Aorta (tissue), 5 donors: ENCODE measurements around the gene CCDC198. TPM values are rescaled to one million over a fixed set of nuclear protein-coding genes. Genes with fewer than 3 reads are reported as not detected.

Experiments
- ATAC-seq: fragments of 200-7000 bp; cut with Tn5 transposase; one replicate; pipeline ENCODE4 v1.9.1; 2022; ENCODE audit warnings: moderate library complexity; ENCODE audit not compliant: low FRiP score
- DNase-seq, 2 donors: peaks; one replicate each; pipeline ENCODE4 v3.0.0-alpha.2; 2020
- H3K27ac ChIP-seq, 2 donors: one replicate each; pipeline ENCODE4 v1.5.1; 2013; ENCODE audit warnings: low read length in 2 of 2, mild to moderate bottlenecking in 2 of 2, moderate library complexity in 2 of 2, control low read depth in 1 of 2, inconsistent platforms in 1 of 2, low read depth in 1 of 2
- H3K27me3 ChIP-seq, 2 donors: one replicate each; pipeline ENCODE4 v1.6.1; 2013; ENCODE audit warnings: control low read depth in 1 of 2, low read length in 1 of 2, mild to moderate bottlenecking in 1 of 2, moderate library complexity in 1 of 2; ENCODE audit not compliant: insufficient read depth in 2 of 2, control insufficient read depth in 1 of 2
- H3K36me3 ChIP-seq, 2 donors: one replicate each; pipeline ENCODE4 v1.6.1; 2013; ENCODE audit warnings: control low read depth in 1 of 2, low read length in 1 of 2, mild to moderate bottlenecking in 1 of 2; ENCODE audit not compliant: insufficient read depth in 2 of 2, control insufficient read depth in 1 of 2
- H3K4me1 ChIP-seq, 2 donors: one replicate each; pipeline ENCODE4 v1.6.1; 2013; ENCODE audit warnings: low read length in 2 of 2, control low read depth in 1 of 2, mild to moderate bottlenecking in 1 of 2, moderate library complexity in 1 of 2; ENCODE audit not compliant: insufficient read depth in 2 of 2, control insufficient read depth in 1 of 2
- H3K4me3 ChIP-seq, 2 donors: one replicate each; pipeline ENCODE4 v1.5.1; 2013; ENCODE audit warnings: low read length in 2 of 2, control low read depth in 1 of 2, mild to moderate bottlenecking in 1 of 2
- H3K9me3 ChIP-seq: one replicate; pipeline ENCODE4 v1.6.1; 2013; ENCODE audit warnings: mild to moderate bottlenecking, low read length; ENCODE audit not compliant: control insufficient read depth
- WGBS, 2 donors: extraction: QIAGEN DNeasy Blood & Tissue Kit; methylation state at CpG; one replicate each; pipeline ENCODE4 v1.1.7; 2013; 5-methylcytosine and 5-hydroxymethylcytosine counted together
- intact Hi-C, 2 donors: fragments of 100-400 bp; cut with DNase I; formaldehyde crosslinking; loops; one replicate each; pipeline versions ENCODE4 v1.14.2 to v1.15.0; 2022
- polyA plus RNA-seq, 2 donors: library from polyadenylated mRNA; stranded (reverse); fragments of 200-250 nt; gene quantifications; one replicate each; pipeline ENCODE4 v1.2.3, GENCODE V29; 2013
- total RNA-seq, 2 donors: library from RNA; stranded (reverse); fragmentation: NEBNext Ultra II Directional; extraction: Animal tissue kit (Norgen Biotek cat#: 25700); gene quantifications; one replicate each; pipeline ENCODE4 v1.2.1, GENCODE V29; 2021
- donor health status: healthy with polysubstance abuse.
- donor health status: Bipolar disorder and iron deficiency.
- donor health status: DM: no; HTN: no; CAD: no.
- donor health status: DM: no; HTN: no; CAD: no.
- donor health status: DM: yes; HTN: yes; CAD: no.

The CCDC198 gene
- total and polyA plus RNA-seq, 4 donors: not detected

DNA sequence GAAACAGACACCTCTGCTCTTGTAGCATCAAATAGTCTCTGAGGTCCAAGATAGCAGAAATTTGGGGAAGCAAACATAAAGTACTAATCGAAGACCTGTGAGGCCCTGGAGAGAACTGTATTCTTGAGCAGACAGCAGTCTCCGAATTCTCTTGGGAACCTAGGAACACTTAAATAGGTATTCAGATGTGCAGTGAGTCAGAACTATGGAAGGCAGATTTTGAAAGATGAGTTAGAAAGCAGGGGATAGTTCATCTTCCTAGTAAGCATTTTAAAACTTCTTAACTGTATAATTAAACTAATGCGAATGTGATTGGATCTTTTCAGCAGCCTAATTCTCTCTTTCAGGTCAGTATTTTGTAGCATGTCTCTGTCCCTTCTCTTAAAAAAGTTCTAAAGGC lies 72.7 kb downstream of the CCDC198 start:
- no peak for ATAC-seq
- Histone ChIP-seq H3K4me1 (no peaks in the 10 kb centered on the region), H3K27ac (no peak overlapping the region), H3K27me3 (no peaks in the 10 kb centered on the region), H3K36me3 (no peaks in the 10 kb centered on the region), H3K9me3 (no peaks in the 10 kb centered on the region), H3K4me3 (no peak overlapping the region)
- DNase-seq: no peak
- intact Hi-C loops: no loop called here
- WGBS, 2 donors: 90% methylated on average over 3 of the region's 3 CpGs

DNA sequence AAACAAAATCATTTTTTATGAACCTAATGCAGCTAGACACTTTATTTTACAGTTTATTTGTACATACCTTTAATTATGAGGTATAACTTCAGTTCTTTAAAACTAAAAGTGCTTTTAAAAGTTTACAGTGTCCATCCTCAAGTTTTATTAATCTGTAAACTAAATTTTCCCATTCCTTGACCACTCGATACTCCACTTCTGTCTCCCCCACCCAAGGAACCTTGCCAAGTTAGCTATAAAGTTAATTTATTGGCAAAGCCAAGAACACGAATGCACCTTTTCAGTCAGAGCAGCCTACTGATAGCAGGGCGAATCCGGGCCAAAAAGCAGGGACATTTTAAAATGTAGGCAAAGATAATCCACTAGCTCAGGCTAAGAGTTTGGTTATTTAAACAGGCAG lies 73.6 kb downstream of the CCDC198 start:
- Histone ChIP-seq H3K4me3 (no peak overlapping the region), H3K27ac (no peak overlapping the region), H3K36me3 (no peaks in the 10 kb centered on the region), H3K27me3 (no peaks in the 10 kb centered on the region), H3K4me1 (no peaks in the 10 kb centered on the region), H3K9me3 (no peaks in the 10 kb centered on the region)
- DNase-seq: no peak
- no peak for ATAC-seq
- intact Hi-C loops: no loop called here
- WGBS, 2 donors: 44 to 45% methylated on average over 4 of the region's 4 CpGs

Other genes with a start within 250 kb of the CCDC198 start
- 10 to 100 TPM; 72.8 to 75.1 TPM for gene EXOC5, start 225.0 kb downstream of the CCDC198 start, total RNA-seq
- 10 to 100 TPM; 13.7 to 21.4 TPM for gene EXOC5, start 225.0 kb downstream of the CCDC198 start, polyA plus RNA-seq
- gene AP5M1, start 224.9 kb downstream of the CCDC198 start, total RNA-seq: 10 to 100 TPM; 30.8 to 36.9 TPM
- gene AP5M1, start 224.9 kb downstream of the CCDC198 start, polyA plus RNA-seq: 10 to 100 TPM; 11.7 to 15.7 TPM
- 10 to 100 TPM; 16.2 to 17.0 TPM for gene NAA30, start 103.3 kb downstream of the CCDC198 start, total RNA-seq
- gene NAA30, start 103.3 kb downstream of the CCDC198 start, polyA plus RNA-seq: 1 to 10 TPM; 7.9 to 9.5 TPM